Measurements from ENCODE around the gene GFRA3. TPM values are rescaled to one million over a fixed set of nuclear protein-coding genes. Genes with fewer than 3 reads are reported as not detected.
A peak's percentile ranks its signal among the peaks of the same experiment; 100 is the strongest.
"Not testable (repeated sequence)": the region's sequence is repeated elsewhere in the genome, so short reads cannot be mapped to it uniquely, and the experiment has no call there.

The GFRA3 gene
- total RNA-seq, 1 donor: not detected

- H3K27me3 ChIP-seq (ENCODE audit: insufficient read depth, low read length): peaks cover 20% of the 10 kb centered on the region
- no peaks in the 10 kb centered on the region for H3K9me3 ChIP-seq (ENCODE audit: low read depth, low read length)
- H3K4me1 ChIP-seq (ENCODE audit: insufficient read depth, low read length): no peaks in the 10 kb centered on the region
- no peak overlapping the region for H3K4me3 ChIP-seq (ENCODE audit: low read length)
Observed at GRCh38 chr5:138271281-138271680, 3.1 kb downstream of the GFRA3 start.

GRCh38 chr5:138264183-138264582 is 10.2 kb downstream of the GFRA3 start:
- Histone ChIP-seq H3K9me3 (ENCODE audit: low read depth, low read length) (no peaks in the 10 kb centered on the region), H3K4me1 (ENCODE audit: insufficient read depth, low read length) (no peaks in the 10 kb centered on the region), H3K4me3 (ENCODE audit: low read length) (no peak overlapping the region), H3K27me3 (ENCODE audit: insufficient read depth, low read length) (no peaks in the 10 kb centered on the region)

- H3K9me3 ChIP-seq (ENCODE audit: low read depth, low read length): no peaks in the 10 kb centered on the region
- no peaks in the 10 kb centered on the region for H3K27me3 ChIP-seq (ENCODE audit: insufficient read depth, low read length)
- no peak overlapping the region for H3K4me3 ChIP-seq (ENCODE audit: low read length)
- H3K4me1 ChIP-seq (ENCODE audit: insufficient read depth, low read length): no peaks in the 10 kb centered on the region
Observed at GRCh38 chr5:138263581-138263980, 10.8 kb downstream of the GFRA3 start.

- H3K4me3 ChIP-seq (ENCODE audit: low read length): no peak overlapping the region
- no peaks in the 10 kb centered on the region for H3K9me3 ChIP-seq (ENCODE audit: low read depth, low read length)
- H3K4me1 ChIP-seq (ENCODE audit: insufficient read depth, low read length): no peaks in the 10 kb centered on the region
- H3K27me3 ChIP-seq (ENCODE audit: insufficient read depth, low read length): no peaks in the 10 kb centered on the region
Observed at GRCh38 chr5:138258704-138259292, 15.6 kb downstream of the GFRA3 start.

- Histone ChIP-seq H3K9me3 (ENCODE audit: low read depth, low read length) (no peaks in the 10 kb centered on the region), H3K4me1 (ENCODE audit: insufficient read depth, low read length) (no peaks in the 10 kb centered on the region), H3K27me3 (ENCODE audit: insufficient read depth, low read length) (no peaks in the 10 kb centered on the region), H3K4me3 (ENCODE audit: low read length) (no peak overlapping the region)
Observed at GRCh38 chr5:138257583-138257982, 16.8 kb downstream of the GFRA3 start.

- H3K4me1 ChIP-seq (ENCODE audit: insufficient read depth, low read length): no peaks in the 10 kb centered on the region
- no peak overlapping the region for H3K4me3 ChIP-seq (ENCODE audit: low read length)
- no peaks in the 10 kb centered on the region for H3K9me3 ChIP-seq (ENCODE audit: low read depth, low read length)
- no peaks in the 10 kb centered on the region for H3K27me3 ChIP-seq (ENCODE audit: insufficient read depth, low read length)
Observed at GRCh38 chr5:138252944-138253343, 21.5 kb downstream of the GFRA3 start.

- not testable (repeated sequence) for H3K27me3 ChIP-seq (ENCODE audit: insufficient read depth, low read length)
Observed at GRCh38 chr5:138247800-138248199, 26.6 kb downstream of the GFRA3 start.

GRCh38 chr5:138246822-138247221 is 27.6 kb downstream of the GFRA3 start:
- H3K4me1 ChIP-seq (ENCODE audit: insufficient read depth, low read length): peaks cover 6% of the 10 kb centered on the region
- peaks cover 9% of the 10 kb centered on the region for H3K27me3 ChIP-seq (ENCODE audit: insufficient read depth, low read length)
- H3K4me3 ChIP-seq (ENCODE audit: low read length): no peak overlapping the region
- H3K9me3 ChIP-seq (ENCODE audit: low read depth, low read length): no peaks in the 10 kb centered on the region

More at GRCh38 chr5:138247800-138248199, 26.6 kb downstream of the GFRA3 start:
- H3K9me3 ChIP-seq (ENCODE audit: low read depth, low read length); H3K4me1 ChIP-seq (ENCODE audit: insufficient read depth, low read length); H3K4me3 ChIP-seq (ENCODE audit: low read length): not testable (repeated sequence)

GRCh38 chr5:138246334-138246733 is 28.1 kb downstream of the GFRA3 start:
- Histone ChIP-seq H3K4me3 (ENCODE audit: low read length) (no peak overlapping the region), H3K9me3 (ENCODE audit: low read depth, low read length) (no peaks in the 10 kb centered on the region), H3K4me1 (ENCODE audit: insufficient read depth, low read length) (peaks cover 11% of the 10 kb centered on the region), H3K27me3 (ENCODE audit: insufficient read depth, low read length) (peaks cover 14% of the 10 kb centered on the region)

GRCh38 chr5:138245717-138246116 is 28.7 kb downstream of the GFRA3 start:
- H3K4me1 ChIP-seq (ENCODE audit: insufficient read depth, low read length): peaks cover 17% of the 10 kb centered on the region
- H3K27me3 ChIP-seq (ENCODE audit: insufficient read depth, low read length): peaks cover 19% of the 10 kb centered on the region
- H3K9me3 ChIP-seq (ENCODE audit: low read depth, low read length): no peaks in the 10 kb centered on the region
- H3K4me3 ChIP-seq (ENCODE audit: low read length): no peak overlapping the region

GRCh38 chr5:138243794-138244193 is 30.6 kb downstream of the GFRA3 start:
- Histone ChIP-seq H3K4me1 (ENCODE audit: insufficient read depth, low read length) (peaks cover 21% of the 10 kb centered on the region), H3K4me3 (ENCODE audit: low read length) (no peak overlapping the region), H3K9me3 (ENCODE audit: low read depth, low read length) (no peaks in the 10 kb centered on the region), H3K27me3 (ENCODE audit: insufficient read depth, low read length) (peaks cover 29% of the 10 kb centered on the region)

- Histone ChIP-seq H3K4me1 (ENCODE audit: insufficient read depth, low read length) (peaks cover 21% of the 10 kb centered on the region), H3K27me3 (ENCODE audit: insufficient read depth, low read length) (peaks cover 29% of the 10 kb centered on the region), H3K4me3 (ENCODE audit: low read length) (peak overlapping the region; percentile 24), H3K9me3 (ENCODE audit: low read depth, low read length) (no peaks in the 10 kb centered on the region)
Observed at GRCh38 chr5:138241688-138242571, 32.5 kb downstream of the GFRA3 start.

GRCh38 chr5:138240650-138241385 is 33.6 kb downstream of the GFRA3 start:
- peaks cover 29% of the 10 kb centered on the region for H3K27me3 ChIP-seq (ENCODE audit: insufficient read depth, low read length)
- H3K9me3 ChIP-seq (ENCODE audit: low read depth, low read length): no peaks in the 10 kb centered on the region
- H3K4me3 ChIP-seq (ENCODE audit: low read length): no peak overlapping the region
- peaks cover 21% of the 10 kb centered on the region for H3K4me1 ChIP-seq (ENCODE audit: insufficient read depth, low read length)

GRCh38 chr5:138238034-138238433 is 36.4 kb downstream of the GFRA3 start:
- H3K4me1 ChIP-seq (ENCODE audit: insufficient read depth, low read length): peaks cover 21% of the 10 kb centered on the region
- no peak overlapping the region for H3K4me3 ChIP-seq (ENCODE audit: low read length)
- no peaks in the 10 kb centered on the region for H3K9me3 ChIP-seq (ENCODE audit: low read depth, low read length)
- peaks cover 29% of the 10 kb centered on the region for H3K27me3 ChIP-seq (ENCODE audit: insufficient read depth, low read length)

- peaks cover 8% of the 10 kb centered on the region for H3K27me3 ChIP-seq (ENCODE audit: insufficient read depth, low read length)
Observed at GRCh38 chr5:138234651-138235050, 39.8 kb downstream of the GFRA3 start.

More at GRCh38 chr5:138234651-138235050, 39.8 kb downstream of the GFRA3 start:
- Histone ChIP-seq H3K9me3 (ENCODE audit: low read depth, low read length) (no peaks in the 10 kb centered on the region), H3K4me1 (ENCODE audit: insufficient read depth, low read length) (no peaks in the 10 kb centered on the region), H3K4me3 (ENCODE audit: low read length) (no peak overlapping the region)

Data from mononuclear cell (primary cell).